SH-SY5Y (cell line): Measurements from ENCODE around the gene MIER2.

Experiments used
- GATA2 ChIP-seq: IDR thresholded peaks from 2 replicates; pipeline ENCODE4 v1.6.1; 2011; ENCODE audit warnings: mild to moderate bottlenecking, low read depth, low read length
- GATA3 ChIP-seq: IDR thresholded peaks from 2 replicates; pipeline ENCODE4 v1.6.1; 2011; ENCODE audit warnings: low read depth, mild to moderate bottlenecking, low read length, moderate library complexity

GRCh38 chr19:366951-367350, 22.4 kb upstream of the MIER2 start:
- TF ChIP-seq GATA2 (no peak), GATA3 (no peak)
